OCI-LY1 (cell line): ENCODE measurements around the gene IGSF9B.

Experiments
- H2AFZ ChIP-seq: fragments of 200-600 bp; sonication (generic), shearing (Covaris generic); 2 replicates; pipeline ENCODE4 v1.6.0; 2014; ENCODE audit warnings: antibody characterized with exemption, mild to moderate bottlenecking, low read length
- H3F3A ChIP-seq: fragments of 200-600 bp; sonication (generic), shearing (Covaris generic); 2 replicates; pipeline ENCODE4 v1.6.0; 2014; ENCODE audit warnings: mild to moderate bottlenecking, antibody characterized with exemption, low read length, moderate library complexity; ENCODE audit not compliant: insufficient read depth
- H3K27ac ChIP-seq: fragments of 200-600 bp; sonication (generic); 2 replicates; pipeline ENCODE4 v1.5.1; 2014; ENCODE audit warnings: low read length, mixed run types, mild to moderate bottlenecking, low read depth; ENCODE audit not compliant: poor library complexity, severe bottlenecking
- H3K27me3 ChIP-seq: fragments of 200-600 bp; sonication (generic); 2 replicates; pipeline ENCODE4 v1.6.0; 2014; ENCODE audit warnings: antibody characterized with exemption, mild to moderate bottlenecking, low read length, moderate library complexity; ENCODE audit not compliant: insufficient read depth
- H3K36me3 ChIP-seq: fragments of 200-600 bp; sonication (generic); 2 replicates; pipeline ENCODE4 v1.6.1; 2014; ENCODE audit warnings: mild to moderate bottlenecking, antibody characterized with exemption, low read length, moderate library complexity, mixed read lengths; ENCODE audit not compliant: insufficient read depth
- H3K4me1 ChIP-seq: fragments of 200-600 bp; sonication (generic); 2 replicates; pipeline ENCODE4 v1.5.1; 2014; ENCODE audit warnings: mild to moderate bottlenecking, low read length, moderate library complexity; ENCODE audit not compliant: insufficient read depth, severe bottlenecking
- H3K4me2 ChIP-seq: fragments of 200-600 bp; sonication (generic), shearing (Covaris generic); 2 replicates; pipeline ENCODE4 v1.6.1; 2014; ENCODE audit warnings: low read length
- H3K4me3 ChIP-seq: fragments of 200-600 bp; sonication (generic); 2 replicates; pipeline ENCODE4 v1.5.1; 2014; ENCODE audit warnings: low read length, low read depth, mild to moderate bottlenecking, mixed read lengths; ENCODE audit not compliant: poor library complexity, severe bottlenecking
- H3K79me2 ChIP-seq: fragments of 200-600 bp; shearing (Covaris generic); 2 replicates; pipeline ENCODE4 v1.6.1; 2016; ENCODE audit warnings: mixed run types, low read length, mixed read lengths; ENCODE audit not compliant: insufficient read depth
- H3K9ac ChIP-seq: fragments of 200-600 bp; sonication (generic), shearing (Covaris generic); 2 replicates; pipeline ENCODE4 v1.6.1; 2014; ENCODE audit warnings: mild to moderate bottlenecking, low read length, mixed read lengths
- H3K9me2 ChIP-seq: fragments of 200-600 bp; sonication (generic), shearing (Covaris generic); 2 replicates; pipeline ENCODE4 v1.6.1; 2014; ENCODE audit warnings: low read depth, mild to moderate bottlenecking, low read length, mixed read lengths
- H3K9me3 ChIP-seq: fragments of 200-600 bp; shearing (Covaris generic); 2 replicates; pipeline ENCODE4 v1.6.1; 2014; ENCODE audit warnings: low read length, mixed read lengths
- H4K20me1 ChIP-seq: fragments of 200-600 bp; sonication (generic), shearing (Covaris generic); 2 replicates; pipeline ENCODE4 v1.6.0; 2016; ENCODE audit warnings: mild to moderate bottlenecking, low read length; ENCODE audit not compliant: insufficient read depth
- EZH2 ChIP-seq: fragments of 200-600 bp; sonication (generic), shearing (Covaris generic); IDR thresholded peaks from 2 replicates; pipeline ENCODE4 v1.8.0; 2017; ENCODE audit warnings: borderline replicate concordance, mixed run types, mild to moderate bottlenecking, antibody characterized with exemption, low read length, moderate library complexity, mixed read lengths
- TF ChIP-seq, protein P1 (sequence below): fragments of 200-600 bp; sonication (generic), shearing (Covaris generic); IDR thresholded peaks from 2 replicates; pipeline ENCODE4 v1.5.1; 2017; ENCODE audit warnings: mild to moderate bottlenecking, antibody characterized with exemption, low read length, moderate library complexity, mixed read lengths

IGSF9B gene

DNA sequence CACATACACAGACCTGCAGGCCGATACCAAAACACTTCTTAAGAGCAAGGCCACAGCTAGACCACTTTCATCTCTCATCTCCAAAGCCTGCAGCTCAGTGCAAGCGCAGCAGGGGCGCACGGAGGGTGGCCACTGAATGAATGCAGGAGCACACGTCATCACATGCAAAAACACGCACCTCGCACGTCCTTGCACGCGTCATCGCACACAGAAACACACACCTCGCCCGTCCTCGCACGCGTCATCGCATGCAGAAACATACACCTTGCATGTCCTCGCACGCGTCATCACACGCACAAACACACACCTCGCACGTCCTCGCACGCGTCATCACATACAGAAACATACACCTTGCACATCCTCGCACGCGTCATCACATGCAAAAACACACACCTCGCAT is 17.2 kb downstream of the IGSF9B start:
- H3K4me2 ChIP-seq: no peak overlapping the region
- no peak overlapping the region for H2AFZ ChIP-seq
- H3K27ac ChIP-seq: no peak overlapping the region
- no peaks in the 10 kb centered on the region for H3K36me3 ChIP-seq
- H4K20me1 ChIP-seq: no peaks in the 10 kb centered on the region
- no peaks in the 10 kb centered on the region for H3K27me3 ChIP-seq
- no peaks in the 10 kb centered on the region for H3F3A ChIP-seq
- H3K9me3 ChIP-seq: no peaks in the 10 kb centered on the region
- H3K79me2 ChIP-seq: no peaks in the 10 kb centered on the region
- no peaks in the 10 kb centered on the region for H3K9me2 ChIP-seq
- H3K4me1 ChIP-seq: no peaks in the 10 kb centered on the region
- no peak overlapping the region for H3K9ac ChIP-seq
- TF ChIP-seq EZH2: no peak
- TF ChIP-seq, protein P1, sequence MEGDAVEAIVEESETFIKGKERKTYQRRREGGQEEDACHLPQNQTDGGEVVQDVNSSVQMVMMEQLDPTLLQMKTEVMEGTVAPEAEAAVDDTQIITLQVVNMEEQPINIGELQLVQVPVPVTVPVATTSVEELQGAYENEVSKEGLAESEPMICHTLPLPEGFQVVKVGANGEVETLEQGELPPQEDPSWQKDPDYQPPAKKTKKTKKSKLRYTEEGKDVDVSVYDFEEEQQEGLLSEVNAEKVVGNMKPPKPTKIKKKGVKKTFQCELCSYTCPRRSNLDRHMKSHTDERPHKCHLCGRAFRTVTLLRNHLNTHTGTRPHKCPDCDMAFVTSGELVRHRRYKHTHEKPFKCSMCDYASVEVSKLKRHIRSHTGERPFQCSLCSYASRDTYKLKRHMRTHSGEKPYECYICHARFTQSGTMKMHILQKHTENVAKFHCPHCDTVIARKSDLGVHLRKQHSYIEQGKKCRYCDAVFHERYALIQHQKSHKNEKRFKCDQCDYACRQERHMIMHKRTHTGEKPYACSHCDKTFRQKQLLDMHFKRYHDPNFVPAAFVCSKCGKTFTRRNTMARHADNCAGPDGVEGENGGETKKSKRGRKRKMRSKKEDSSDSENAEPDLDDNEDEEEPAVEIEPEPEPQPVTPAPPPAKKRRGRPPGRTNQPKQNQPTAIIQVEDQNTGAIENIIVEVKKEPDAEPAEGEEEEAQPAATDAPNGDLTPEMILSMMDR: no peak
- H3K4me3 ChIP-seq: no peak overlapping the region

DNA sequence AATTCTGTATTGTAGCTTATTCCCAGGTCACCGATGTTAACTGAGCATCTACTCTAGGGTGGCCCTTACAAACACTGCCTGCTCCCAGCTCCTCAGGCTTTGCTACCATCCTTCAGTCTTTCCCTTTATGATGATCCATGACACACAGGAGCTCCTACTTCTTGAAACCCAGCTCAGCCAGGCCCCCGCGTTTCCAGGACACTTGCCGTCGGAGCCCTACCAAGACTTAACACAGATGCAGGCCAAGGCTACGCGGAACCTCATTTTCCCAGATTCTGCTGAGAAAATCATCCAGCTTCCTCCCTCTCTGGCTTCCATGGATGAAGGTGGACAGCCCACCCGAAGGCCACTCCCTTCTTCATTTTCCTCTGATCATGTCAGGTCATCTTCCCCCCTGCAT is 18.6 kb downstream of the IGSF9B start:
- Histone ChIP-seq H3K4me3 (no peak overlapping the region), H3F3A (no peaks in the 10 kb centered on the region), H4K20me1 (no peaks in the 10 kb centered on the region), H2AFZ (no peak overlapping the region), H3K27me3 (no peaks in the 10 kb centered on the region), H3K4me1 (no peaks in the 10 kb centered on the region), H3K27ac (no peak overlapping the region), H3K36me3 (no peaks in the 10 kb centered on the region), H3K9me2 (no peaks in the 10 kb centered on the region), H3K79me2 (no peaks in the 10 kb centered on the region), H3K4me2 (no peak overlapping the region), H3K9me3 (no peaks in the 10 kb centered on the region), H3K9ac (no peak overlapping the region)
- no peak for TF ChIP-seq EZH2
- TF ChIP-seq, protein P1: no peak

DNA sequence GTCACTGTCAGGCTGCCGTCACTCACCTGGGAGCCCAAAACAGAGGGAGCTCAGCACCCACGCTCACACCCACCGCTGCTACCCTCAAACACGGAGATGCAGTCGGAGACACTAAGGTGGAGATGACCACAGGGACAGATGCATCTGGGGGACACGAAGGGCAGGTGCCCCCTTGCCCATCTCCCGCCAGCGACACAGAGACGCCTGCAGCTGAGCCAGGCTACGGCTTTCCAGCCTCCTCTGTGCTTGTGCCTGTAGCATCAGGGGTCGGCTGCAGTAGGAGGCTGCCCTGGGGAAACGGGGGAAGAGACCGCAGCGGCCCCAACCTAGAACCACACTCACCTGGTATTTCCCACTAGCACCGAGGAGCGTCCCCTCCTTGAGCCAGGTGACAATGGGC is 19.3 kb downstream of the IGSF9B start:
- H3K27ac ChIP-seq: no peak overlapping the region
- no peaks in the 10 kb centered on the region for H3F3A ChIP-seq

More for the DNA sequence above, 19.3 kb downstream of the IGSF9B start:
- no peaks in the 10 kb centered on the region for H4K20me1 ChIP-seq
- no peaks in the 10 kb centered on the region for H3K4me1 ChIP-seq
- H3K27me3 ChIP-seq: no peaks in the 10 kb centered on the region
- no peak overlapping the region for H3K4me3 ChIP-seq
- no peak overlapping the region for H3K9ac ChIP-seq
- H3K9me3 ChIP-seq: no peaks in the 10 kb centered on the region
- H3K36me3 ChIP-seq: no peaks in the 10 kb centered on the region
- no peak overlapping the region for H2AFZ ChIP-seq
- H3K79me2 ChIP-seq: no peaks in the 10 kb centered on the region
- H3K9me2 ChIP-seq: no peaks in the 10 kb centered on the region
- no peak overlapping the region for H3K4me2 ChIP-seq
- TF ChIP-seq, protein P1: no peak
- TF ChIP-seq EZH2: no peak
